ENCODE data around the gene PHLDB2. TPM values are rescaled to one million over a fixed set of nuclear protein-coding genes. Genes with fewer than 3 reads are reported as not detected.

PHLDB2 gene
- total and polyA plus RNA-seq, 10 of the 15 experiments (the other 5 are each of a cell fraction or from before 2014, with no cell fraction given) = 0.03 to 0.67 (median 0.40) TPM

GRCh38 chr3:111885578-111885977 is 26.5 kb downstream of the PHLDB2 start (continued):
- TF ChIP-seq ESRRA (IDR thresholded peaks at IDR 0.05; ENCODE audit: low read length) (no peak), ZNF207 (IDR thresholded peaks at IDR 0.05; ENCODE audit: borderline replicate concordance) (no peak), SMARCA5 (IDR thresholded peaks at IDR 0.05) (no peak), NFYB (IDR thresholded peaks at IDR 0.05; ENCODE audit: insufficient read depth, low read depth, low read length) (no peak), NRF1 (conservative IDR thresholded peaks at IDR 0.05; ENCODE audit: low read depth, low read length) (no peak)

GRCh38 chr3:111890051-111890580 is 31.1 kb downstream of the PHLDB2 start:
- H3K4me1 ChIP-seq (ENCODE audit: control insufficient read depth, insufficient read depth, low read length) = no peaks in the 10 kb centered on the region
- no peaks in the 10 kb centered on the region for H3K36me3 ChIP-seq (ENCODE audit: control insufficient read depth in 2 of 2, insufficient read depth in 2 of 2, low read length in 1 of 2)
- ChIA-PET CTCF (interaction anchor here (1.0 to 3.1 kb wide), 8 partner anchors 15 to 174 kb away, joined by 3 to 8 read pairs (median 4); no protein-coding TSS in a partner anchor), RAD21 (ENCODE audit: unreplicated experiment) (no interaction called here), SMC1A (ENCODE audit: uncharacterized antibody, unreplicated experiment) (interaction anchor here (0.8 to 1.6 kb wide), 6 partner anchors 20 to 173 kb away, joined by 3 to 4 read pairs (median 3); no protein-coding TSS in a partner anchor), POLR2A (interaction anchor here (1.3 kb wide), 1 partner anchor 21 kb away, joined by 3 read pairs; no protein-coding TSS in a partner anchor)
- H3K9ac ChIP-seq (ENCODE audit: control insufficient read depth, insufficient read depth, low read length) = no peak overlapping the region
- no peaks in the 10 kb centered on the region for H3K9me3 ChIP-seq (replicated peaks; ENCODE audit: control insufficient read depth, insufficient read depth, low read length)
- intact Hi-C loops (cut with micrococcal nuclease; ENCODE audit: unreplicated experiment) (no loop called here), in situ Hi-C loops (cut with MboI) (no loop called here)
- no peak overlapping the region for H3K4me2 ChIP-seq (ENCODE audit: control insufficient read depth, insufficient read depth)
- peaks cover 0 to 1% of the 10 kb centered on the region in 2 experiments; a peak in 1 of 4 replicates for H3K27me3 ChIP-seq (replicated peaks in 1 of 2; ENCODE audit: control insufficient read depth in 2 of 2, insufficient read depth in 2 of 2, low read length in 1 of 2)
- TF ChIP-seq ATF7 (IDR thresholded peaks at IDR 0.05; ENCODE audit: low read depth) (no peak), MAX (IDR thresholded peaks at IDR 0.05; ENCODE audit: low read depth, low read length) (no peak), RELB (IDR thresholded peaks at IDR 0.05; ENCODE audit: low read depth) (no peak), ZNF207 (IDR thresholded peaks at IDR 0.05; ENCODE audit: borderline replicate concordance) (no peak), NFXL1 (IDR thresholded peaks at IDR 0.05; ENCODE audit: borderline replicate concordance) (no peak), HDAC6 (IDR thresholded peaks at IDR 0.05; ENCODE audit: unreplicated experiment) (no peak), FOXM1 (IDR thresholded peaks at IDR 0.05; ENCODE audit: low read depth, low read length) (no peak), RAD51 (IDR thresholded peaks at IDR 0.05) (no peak), SIN3A (IDR thresholded peaks at IDR 0.05; ENCODE audit: low read depth, low read length) (no peak), KLF5 (IDR thresholded peaks at IDR 0.05; ENCODE audit: partially characterized antibody) (no peak), NBN (IDR thresholded peaks at IDR 0.05) (no peak), EP300 (IDR thresholded peaks at IDR 0.05; ENCODE audit: borderline replicate concordance in 1 of 2, control insufficient read depth in 1 of 2, low read depth in 2 of 2, low read length in 2 of 2) (no peak), E4F1 (IDR thresholded peaks at IDR 0.05; ENCODE audit: borderline replicate concordance, partially characterized antibody) (no peak), NFYA (IDR thresholded peaks at IDR 0.05; ENCODE audit: borderline replicate concordance, low read depth, low read length) (no peak), NRF1 (conservative IDR thresholded peaks at IDR 0.05; ENCODE audit: low read depth, low read length) (no peak)
- H4K20me1 ChIP-seq (ENCODE audit: control insufficient read depth, insufficient read depth) = no peaks in the 10 kb centered on the region
- H3K27ac ChIP-seq (ENCODE audit: control insufficient read depth, insufficient read depth) = no peak overlapping the region
- FAIRE-seq (no peak), DNase-seq (ENCODE audit: low read depth, low spot score) (no peak), ATAC-seq (no peak)
- no TSS peak for BruUV-seq (replicated peaks)
- H3K4me3 ChIP-seq = no peak overlapping the region
- H3K79me2 ChIP-seq (ENCODE audit: control insufficient read depth, insufficient read depth, low read length) = no peaks in the 10 kb centered on the region
- 50% methylated on average over 5 of the region's 5 CpGs for WGBS (ENCODE audit: insufficient coverage, insufficient replicate concordance, low lambda C conversion rate, missing lambda C conversion rate)
- H2AFZ ChIP-seq (ENCODE audit: control insufficient read depth, low read depth, low read length) = no peak overlapping the region
